ENCODE data around the gene LIM2. TPM values are rescaled to one million over a fixed set of nuclear protein-coding genes. Genes with fewer than 3 reads are reported as not detected.

LIM2 gene
- total and polyA plus RNA-seq, 9 of the 15 experiments (the other 6 are each of a cell fraction or from before 2014, with no cell fraction given): 0.07 to 0.45 (median 0.18) TPM; not detected in 4

GRCh38 chr19:51366389-51367254, 21.2 kb downstream of the LIM2 start (continued):
- no peak for TF ChIP-seq SFPQ (IDR thresholded peaks at IDR 0.05; ENCODE audit: low read depth, low read length)
- TF ChIP-seq KLF10 (CRISPR knock-in tag; IDR thresholded peaks at IDR 0.05): no peak
- TF ChIP-seq FOXJ2 (tag; IDR thresholded peaks at IDR 0.05): no peak
- no peak for TF ChIP-seq BRCA1 (IDR thresholded peaks at IDR 0.05)
- TF ChIP-seq BRCA1 (CRISPR knock-in tag; IDR thresholded peaks at IDR 0.05): no peak
- TF ChIP-seq E2F1 (CRISPR knock-in tag; IDR thresholded peaks at IDR 0.05): no peak
- no peak for TF ChIP-seq AFF4 (CRISPR knock-in tag; IDR thresholded peaks at IDR 0.05)
- TF ChIP-seq CCAR2 (IDR thresholded peaks at IDR 0.05; ENCODE audit: low read depth, low read length): no peak
- TF ChIP-seq ZBTB9 (CRISPR knock-in tag; IDR thresholded peaks at IDR 0.05): no peak
- peak; percentile 53; the same call in 1 of the 2 replicates for TF ChIP-seq GTF2E2 (tag; IDR thresholded peaks at IDR 0.05)
- no peak for TF ChIP-seq HDAC6 (IDR thresholded peaks at IDR 0.05; ENCODE audit: low read depth, low read length)
- peak; percentile 42; the same call in 1 of the 2 replicates for TF ChIP-seq ZNF431 (CRISPR knock-in tag; IDR thresholded peaks at IDR 0.05)
- no peak for TF ChIP-seq KLF13 (tag; IDR thresholded peaks at IDR 0.05; ENCODE audit: borderline replicate concordance, low read depth)
- TF ChIP-seq HOXB6 (CRISPR knock-in tag; IDR thresholded peaks at IDR 0.05; ENCODE audit: borderline replicate concordance): no peak
- TF ChIP-seq ZNF280B (CRISPR knock-in tag; IDR thresholded peaks at IDR 0.05): no peak
